Neural cell (in vitro differentiated cells): Measurements from ENCODE around the gene APOBEC3A.

Experiments used
- TF ChIP-seq, protein P1 (sequence below): fragments of 450-650 bp; IDR thresholded peaks from 2 replicates; pipeline ENCODE4 v1.5.1; 2014; ENCODE audit warnings: antibody characterized with exemption, mild to moderate bottlenecking, moderate library complexity; ENCODE audit not compliant: poor library complexity, severe bottlenecking
- TF ChIP-seq, protein P2 (sequence below): IDR thresholded peaks from 2 replicates; pipeline ENCODE4 v1.6.1; 2012; ENCODE audit warnings: borderline replicate concordance

DNA sequence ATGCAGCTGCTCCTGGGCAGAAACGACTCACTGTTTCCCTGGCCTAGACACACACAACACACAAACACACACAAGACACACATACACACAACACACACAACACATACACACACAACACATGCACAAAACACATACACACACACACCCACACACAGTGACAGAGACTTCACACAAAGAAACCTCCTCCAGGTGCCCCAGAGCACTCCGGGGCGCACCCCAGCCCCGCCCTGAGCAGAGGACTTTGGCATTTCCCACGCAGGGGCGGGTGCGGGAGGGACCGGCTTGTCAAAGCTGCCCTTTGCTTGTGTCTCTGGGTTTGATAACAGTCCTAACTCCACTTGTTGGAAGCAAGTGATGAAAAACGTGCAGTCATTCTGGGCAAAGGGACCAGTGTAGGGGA lies 6.5 kb downstream of the APOBEC3A start:
- TF ChIP-seq, protein P1, sequence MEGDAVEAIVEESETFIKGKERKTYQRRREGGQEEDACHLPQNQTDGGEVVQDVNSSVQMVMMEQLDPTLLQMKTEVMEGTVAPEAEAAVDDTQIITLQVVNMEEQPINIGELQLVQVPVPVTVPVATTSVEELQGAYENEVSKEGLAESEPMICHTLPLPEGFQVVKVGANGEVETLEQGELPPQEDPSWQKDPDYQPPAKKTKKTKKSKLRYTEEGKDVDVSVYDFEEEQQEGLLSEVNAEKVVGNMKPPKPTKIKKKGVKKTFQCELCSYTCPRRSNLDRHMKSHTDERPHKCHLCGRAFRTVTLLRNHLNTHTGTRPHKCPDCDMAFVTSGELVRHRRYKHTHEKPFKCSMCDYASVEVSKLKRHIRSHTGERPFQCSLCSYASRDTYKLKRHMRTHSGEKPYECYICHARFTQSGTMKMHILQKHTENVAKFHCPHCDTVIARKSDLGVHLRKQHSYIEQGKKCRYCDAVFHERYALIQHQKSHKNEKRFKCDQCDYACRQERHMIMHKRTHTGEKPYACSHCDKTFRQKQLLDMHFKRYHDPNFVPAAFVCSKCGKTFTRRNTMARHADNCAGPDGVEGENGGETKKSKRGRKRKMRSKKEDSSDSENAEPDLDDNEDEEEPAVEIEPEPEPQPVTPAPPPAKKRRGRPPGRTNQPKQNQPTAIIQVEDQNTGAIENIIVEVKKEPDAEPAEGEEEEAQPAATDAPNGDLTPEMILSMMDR, result no peak
- TF ChIP-seq, protein P2, sequence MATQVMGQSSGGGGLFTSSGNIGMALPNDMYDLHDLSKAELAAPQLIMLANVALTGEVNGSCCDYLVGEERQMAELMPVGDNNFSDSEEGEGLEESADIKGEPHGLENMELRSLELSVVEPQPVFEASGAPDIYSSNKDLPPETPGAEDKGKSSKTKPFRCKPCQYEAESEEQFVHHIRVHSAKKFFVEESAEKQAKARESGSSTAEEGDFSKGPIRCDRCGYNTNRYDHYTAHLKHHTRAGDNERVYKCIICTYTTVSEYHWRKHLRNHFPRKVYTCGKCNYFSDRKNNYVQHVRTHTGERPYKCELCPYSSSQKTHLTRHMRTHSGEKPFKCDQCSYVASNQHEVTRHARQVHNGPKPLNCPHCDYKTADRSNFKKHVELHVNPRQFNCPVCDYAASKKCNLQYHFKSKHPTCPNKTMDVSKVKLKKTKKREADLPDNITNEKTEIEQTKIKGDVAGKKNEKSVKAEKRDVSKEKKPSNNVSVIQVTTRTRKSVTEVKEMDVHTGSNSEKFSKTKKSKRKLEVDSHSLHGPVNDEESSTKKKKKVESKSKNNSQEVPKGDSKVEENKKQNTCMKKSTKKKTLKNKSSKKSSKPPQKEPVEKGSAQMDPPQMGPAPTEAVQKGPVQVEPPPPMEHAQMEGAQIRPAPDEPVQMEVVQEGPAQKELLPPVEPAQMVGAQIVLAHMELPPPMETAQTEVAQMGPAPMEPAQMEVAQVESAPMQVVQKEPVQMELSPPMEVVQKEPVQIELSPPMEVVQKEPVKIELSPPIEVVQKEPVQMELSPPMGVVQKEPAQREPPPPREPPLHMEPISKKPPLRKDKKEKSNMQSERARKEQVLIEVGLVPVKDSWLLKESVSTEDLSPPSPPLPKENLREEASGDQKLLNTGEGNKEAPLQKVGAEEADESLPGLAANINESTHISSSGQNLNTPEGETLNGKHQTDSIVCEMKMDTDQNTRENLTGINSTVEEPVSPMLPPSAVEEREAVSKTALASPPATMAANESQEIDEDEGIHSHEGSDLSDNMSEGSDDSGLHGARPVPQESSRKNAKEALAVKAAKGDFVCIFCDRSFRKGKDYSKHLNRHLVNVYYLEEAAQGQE, result no peak
